Measurements from ENCODE around the gene BTNL3. TPM values are rescaled to one million over a fixed set of nuclear protein-coding genes. Genes with fewer than 3 reads are reported as not detected.

BTNL3 gene
- polyA plus RNA-seq, 1 of the 3 experiments (the other 2 are of a cell fraction): not detected

GRCh38 chr5:181036816-181037364, 48.2 kb downstream of the BTNL3 start:
- Histone ChIP-seq H3K4me1 (ENCODE audit: control insufficient read depth in 1 of 2, insufficient read depth in 2 of 2, low read depth in 1 of 2, low read length in 1 of 2) (no peaks in the 10 kb centered on the region), H3K79me2 (ENCODE audit: insufficient read depth) (no peaks in the 10 kb centered on the region), H3K27me3 (ENCODE audit: insufficient read depth) (peaks cover 53% of the 10 kb centered on the region), H3K9ac (no peak overlapping the region), H3K36me3 (replicated peaks in 1 of 2; ENCODE audit: control insufficient read depth in 1 of 2, insufficient read depth in 2 of 2, low read length in 1 of 2) (no peaks in the 10 kb centered on the region), H3K4me2 (no peak overlapping the region), H3K9me2 (no peaks in the 10 kb centered on the region), H3K27ac (ENCODE audit: low read depth in 2 of 2, low read length in 1 of 2) (no peak overlapping the region), H3F3A (replicated peaks; ENCODE audit: insufficient read depth) (no peaks in the 10 kb centered on the region), H3K4me3 (ENCODE audit: low read depth in 2 of 2, low read length in 1 of 2) (no peak overlapping the region), H4K20me1 (ENCODE audit: insufficient read depth) (no peaks in the 10 kb centered on the region), H3K9me3 (no peaks in the 10 kb centered on the region), H2AFZ (ENCODE audit: low read depth) (no peak overlapping the region)
- 20% methylated on average over 5 of the region's 13 CpGs for WGBS (ENCODE audit: low lambda C conversion rate)
- no peak for DNase-seq
- ChIA-PET CTCF (no interaction called here), POLR2A (no interaction called here)
- TF ChIP-seq EP300 (IDR thresholded peaks at IDR 0.05; ENCODE audit: borderline replicate concordance in 1 of 2, low read depth in 1 of 2, low read length in 1 of 2): no peak
- no peak for TF ChIP-seq RFX5 (IDR thresholded peaks at IDR 0.05; ENCODE audit: low read length)
- TF ChIP-seq USF2 (IDR thresholded peaks at IDR 0.05; ENCODE audit: borderline replicate concordance, low read depth, low read length): no peak
- TF ChIP-seq FOXJ3 (CRISPR knock-in tag; IDR thresholded peaks at IDR 0.05): no peak
- no peak for TF ChIP-seq TAF1 (IDR thresholded peaks at IDR 0.05; ENCODE audit: borderline replicate concordance, low read depth, low read length)
- TF ChIP-seq RAD21 (IDR thresholded peaks at IDR 0.05; ENCODE audit: low read length): no peak

- DNase-seq: no peak
- Histone ChIP-seq H3K4me2 (no peak overlapping the region), H2AFZ (ENCODE audit: low read depth) (no peak overlapping the region), H3F3A (replicated peaks; ENCODE audit: insufficient read depth) (no peaks in the 10 kb centered on the region), H4K20me1 (ENCODE audit: insufficient read depth) (no peaks in the 10 kb centered on the region), H3K4me1 (ENCODE audit: control insufficient read depth in 1 of 2, insufficient read depth in 2 of 2, low read depth in 1 of 2, low read length in 1 of 2) (no peaks in the 10 kb centered on the region), H3K4me3 (ENCODE audit: low read depth in 2 of 2, low read length in 1 of 2) (no peak overlapping the region), H3K9me2 (no peaks in the 10 kb centered on the region), H3K27me3 (ENCODE audit: insufficient read depth) (peaks cover 58% of the 10 kb centered on the region), H3K9me3 (no peaks in the 10 kb centered on the region), H3K36me3 (replicated peaks in 1 of 2; ENCODE audit: control insufficient read depth in 1 of 2, insufficient read depth in 2 of 2, low read length in 1 of 2) (no peaks in the 10 kb centered on the region), H3K27ac (ENCODE audit: low read depth in 2 of 2, low read length in 1 of 2) (no peak overlapping the region), H3K79me2 (ENCODE audit: insufficient read depth) (no peaks in the 10 kb centered on the region), H3K9ac (no peak overlapping the region)
- POLR2A ChIA-PET: no interaction called here
- CTCF ChIA-PET: no interaction called here
- no peak for TF ChIP-seq SIN3A (IDR thresholded peaks at IDR 0.05; ENCODE audit: borderline replicate concordance, low read depth, low read length)
- TF ChIP-seq TAF1 (IDR thresholded peaks at IDR 0.05; ENCODE audit: borderline replicate concordance, low read depth, low read length): no peak
- no peak for TF ChIP-seq FOXJ3 (CRISPR knock-in tag; IDR thresholded peaks at IDR 0.05)
- no peak for TF ChIP-seq EP300 (IDR thresholded peaks at IDR 0.05; ENCODE audit: borderline replicate concordance in 1 of 2, low read depth in 1 of 2, low read length in 1 of 2)
- no peak for TF ChIP-seq REST (IDR thresholded peaks at IDR 0.05; ENCODE audit: low read depth, low read length)
- no peak for TF ChIP-seq RCOR1 (IDR thresholded peaks at IDR 0.05; ENCODE audit: low read length)
- TF ChIP-seq SMC3 (IDR thresholded peaks at IDR 0.05; ENCODE audit: low read depth, low read length): no peak
- TF ChIP-seq EZH2phosphoT487 (IDR thresholded peaks at IDR 0.05; ENCODE audit: borderline replicate concordance, low read depth): no peak
- no peak for TF ChIP-seq PBX3 (IDR thresholded peaks at IDR 0.05)
- no peak for TF ChIP-seq FOSL2 (IDR thresholded peaks at IDR 0.05; ENCODE audit: borderline replicate concordance, low read depth)
- no peak for TF ChIP-seq NRF1 (IDR thresholded peaks at IDR 0.05; ENCODE audit: low read depth, low read length)
- TF ChIP-seq JUND (IDR thresholded peaks at IDR 0.05): no peak
- TF ChIP-seq POLR2AphosphoS5 (IDR thresholded peaks at IDR 0.05; ENCODE audit: low read depth, low read length): no peak
- 0% methylated on average over 1 of the region's 4 CpGs for WGBS (ENCODE audit: low lambda C conversion rate)
Observed at GRCh38 chr5:181037365-181037861, 48.8 kb downstream of the BTNL3 start.
